Sigmoid colon (tissue), 3 donors: ENCODE results near the gene CD99.

ENCODE experiments used
- POLR2A ChIP-seq, 2 donors: fragments of 450-650 bp; IDR thresholded peaks; one replicate each; pipeline ENCODE4 v1.6.1; 2016; ENCODE audit warnings: antibody characterized with exemption in 2 of 2, mild to moderate bottlenecking in 2 of 2, moderate library complexity in 2 of 2
- TF ChIP-seq, protein P1 (sequence below), 4 experiments: fragments of 450-650 bp in 3 of 4; fragments of 200-600 bp in 1 of 4; IDR thresholded peaks; one replicate each; pipeline ENCODE4 v1.5.1; 2016 to 2019; ENCODE audit warnings: antibody characterized with exemption in 4 of 4, mild to moderate bottlenecking in 3 of 4, moderate library complexity in 2 of 4

DNA sequence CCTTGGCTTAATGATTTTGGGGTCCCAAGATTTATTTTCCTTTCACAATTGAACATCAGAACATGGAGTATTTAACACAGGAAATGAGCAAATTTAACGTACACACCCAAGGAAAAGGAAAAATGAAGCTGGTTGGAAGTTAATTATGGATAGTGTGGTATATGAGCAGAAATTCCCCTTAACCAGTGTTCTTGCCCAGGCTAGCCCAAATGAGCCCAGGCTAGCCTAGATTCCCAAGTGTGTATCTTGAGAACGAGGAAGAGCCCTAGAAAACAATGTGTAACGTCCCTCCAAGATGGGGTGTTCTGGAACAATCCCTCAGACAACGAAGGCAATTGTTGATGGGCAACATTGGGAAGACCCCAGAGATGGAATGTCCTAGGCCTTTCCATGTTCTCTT is 94.4 kb downstream of the CD99 start:
- TF ChIP-seq, protein P1, sequence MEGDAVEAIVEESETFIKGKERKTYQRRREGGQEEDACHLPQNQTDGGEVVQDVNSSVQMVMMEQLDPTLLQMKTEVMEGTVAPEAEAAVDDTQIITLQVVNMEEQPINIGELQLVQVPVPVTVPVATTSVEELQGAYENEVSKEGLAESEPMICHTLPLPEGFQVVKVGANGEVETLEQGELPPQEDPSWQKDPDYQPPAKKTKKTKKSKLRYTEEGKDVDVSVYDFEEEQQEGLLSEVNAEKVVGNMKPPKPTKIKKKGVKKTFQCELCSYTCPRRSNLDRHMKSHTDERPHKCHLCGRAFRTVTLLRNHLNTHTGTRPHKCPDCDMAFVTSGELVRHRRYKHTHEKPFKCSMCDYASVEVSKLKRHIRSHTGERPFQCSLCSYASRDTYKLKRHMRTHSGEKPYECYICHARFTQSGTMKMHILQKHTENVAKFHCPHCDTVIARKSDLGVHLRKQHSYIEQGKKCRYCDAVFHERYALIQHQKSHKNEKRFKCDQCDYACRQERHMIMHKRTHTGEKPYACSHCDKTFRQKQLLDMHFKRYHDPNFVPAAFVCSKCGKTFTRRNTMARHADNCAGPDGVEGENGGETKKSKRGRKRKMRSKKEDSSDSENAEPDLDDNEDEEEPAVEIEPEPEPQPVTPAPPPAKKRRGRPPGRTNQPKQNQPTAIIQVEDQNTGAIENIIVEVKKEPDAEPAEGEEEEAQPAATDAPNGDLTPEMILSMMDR (IDR thresholded peaks at IDR 0.05), result no peak
- TF ChIP-seq POLR2A (IDR thresholded peaks at IDR 0.05), result no peak
